ENCODE data around the gene XXYLT1.

GRCh38 chr3:195285372-195285771 lies 14.4 kb upstream of the XXYLT1 start:
- TF ChIP-seq CTCF (IDR thresholded peaks at IDR 0.05) (no peak), POLR2AphosphoS5 (IDR thresholded peaks at IDR 0.05) (no peak), POLR2A (IDR thresholded peaks at IDR 0.05) (no peak)
